GM23338 (cell line): ENCODE results near the gene SPTBN4. TPM values are rescaled to one million over a fixed set of nuclear protein-coding genes. Genes with fewer than 3 reads are reported as not detected.

Experiments
- ATAC-seq: fragments of 200-7000 bp; cut with Tn5 transposase; 3 replicates; pipeline ENCODE4 v1.9.1; 2020
- DNase-seq: peaks from one replicate; pipeline ENCODE4 v3.0.0-alpha.2; 2015; ENCODE audit warnings: low spot score
- H2AFZ ChIP-seq: fragments of 200-600 bp; sonication (generic); 2 replicates; pipeline ENCODE4 v1.8.0; 2016; ENCODE audit warnings: antibody characterized with exemption, mild to moderate bottlenecking, moderate library complexity
- H3F3A ChIP-seq: fragments of 200-600 bp; sonication (generic); replicated peaks from 2 replicates; pipeline ENCODE4 v1.8.0; 2017; ENCODE audit warnings: antibody characterized with exemption, mixed run types, low read depth
- H3K27ac ChIP-seq: fragments of 200-600 bp; sonication (generic); 2 replicates; pipeline ENCODE4 v1.6.1; 2016; ENCODE audit warnings: low read depth
- H3K27me3 ChIP-seq: fragments of 200-600 bp; sonication (generic); 2 replicates; pipeline ENCODE4 v1.8.0; 2016; ENCODE audit warnings: mild to moderate bottlenecking, mixed run types, moderate library complexity; ENCODE audit not compliant: insufficient read depth
- H3K36me3 ChIP-seq: fragments of 200-600 bp; sonication (generic); 2 replicates; pipeline ENCODE4 v1.8.0; 2016; ENCODE audit warnings: mild to moderate bottlenecking; ENCODE audit not compliant: insufficient read depth
- H3K4me1 ChIP-seq: fragments of 200-600 bp; sonication (generic); 2 replicates; pipeline ENCODE4 v1.8.0; 2016; ENCODE audit warnings: mild to moderate bottlenecking, moderate library complexity; ENCODE audit not compliant: insufficient read depth
- H3K4me2 ChIP-seq: fragments of 200-600 bp; sonication (generic); 2 replicates; pipeline ENCODE4 v1.7.1; 2017; ENCODE audit warnings: mixed run types
- H3K4me3 ChIP-seq: fragments of 200-600 bp; sonication (generic); 2 replicates; pipeline ENCODE4 v1.6.1; 2016; ENCODE audit warnings: mixed run types
- H3K79me2 ChIP-seq: fragments of 200-600 bp; sonication (generic); replicated peaks from 2 replicates; pipeline ENCODE4 v1.8.0; 2017; ENCODE audit warnings: mild to moderate bottlenecking; ENCODE audit not compliant: insufficient read depth
- H3K9me2 ChIP-seq: fragments of 200-600 bp; sonication (generic); 2 replicates; pipeline ENCODE4 v1.8.0; 2017; ENCODE audit not compliant: insufficient read depth
- H4K20me1 ChIP-seq: fragments of 200-600 bp; sonication (generic); replicated peaks from 2 replicates; pipeline ENCODE4 v1.8.0; 2017; ENCODE audit warnings: mild to moderate bottlenecking; ENCODE audit not compliant: insufficient read depth
- H3K27ac Mint-ChIP-seq: 2 replicates; pipeline ENCODE4 v1.8.0; 2020; ENCODE audit warnings: inconsistent platforms, mild to moderate bottlenecking, moderate library complexity, mixed read lengths
- H3K27me3 Mint-ChIP-seq: 3 replicates; pipeline ENCODE4 v1.8.0; 2022; ENCODE audit warnings: low read depth, mild to moderate bottlenecking, moderate library complexity, mixed read lengths, inconsistent platforms; ENCODE audit not compliant: insufficient read depth, poor library complexity
- H3K36me3 Mint-ChIP-seq: 3 replicates; pipeline ENCODE4 v1.8.0; 2021; ENCODE audit warnings: low read depth, mild to moderate bottlenecking, inconsistent platforms, moderate library complexity, mixed read lengths
- H3K4me1 Mint-ChIP-seq: 3 replicates; pipeline ENCODE4 v1.8.0; 2020; ENCODE audit warnings: mild to moderate bottlenecking, inconsistent platforms, mixed read lengths
- H3K4me3 Mint-ChIP-seq: 3 replicates; pipeline ENCODE4 v1.8.0; 2021; ENCODE audit warnings: moderate library complexity, mild to moderate bottlenecking, inconsistent platforms, mixed read lengths
- H3K9me3 Mint-ChIP-seq: 3 replicates; pipeline ENCODE4 v1.8.0; 2020; ENCODE audit warnings: moderate library complexity, mild to moderate bottlenecking, inconsistent platforms, mixed read lengths
- CREB1 ChIP-seq: fragments of 250-450 bp; sonication (Bioruptor Pico); IDR thresholded peaks from 2 replicates; pipeline ENCODE4 v1.5.0; 2020; ENCODE audit warnings: low read depth, mild to moderate bottlenecking, moderate library complexity
- CTCF ChIP-seq, 2 experiments: fragments of 200-600 bp in 1 of 2; sonication (generic) in 1 of 2; conservative IDR thresholded peaks; 2 replicates each; pipeline versions ENCODE4 v1.5.1 to v1.6.1; 2016 to 2017; ENCODE audit warnings: antibody characterized with exemption in 2 of 2, low read depth in 2 of 2, mild to moderate bottlenecking in 2 of 2, moderate library complexity in 1 of 2
- ETS1 ChIP-seq: IDR thresholded peaks from 2 replicates; pipeline ENCODE4 v1.6.1; 2016; ENCODE audit warnings: antibody characterized with exemption
- EZH2 ChIP-seq: fragments of 200-600 bp; sonication (generic); IDR thresholded peaks from one replicate; pipeline ENCODE4 v1.8.0; 2017; ENCODE audit warnings: antibody characterized with exemption, mild to moderate bottlenecking, low read depth; ENCODE audit not compliant: unreplicated experiment
- EZH2phosphoT487 ChIP-seq: fragments of 200-600 bp; sonication (generic); IDR thresholded peaks from one replicate; pipeline ENCODE4 v1.8.1; 2018; ENCODE audit warnings: antibody characterized with exemption; ENCODE audit not compliant: unreplicated experiment
- JUNB ChIP-seq: IDR thresholded peaks from one replicate; pipeline ENCODE4 v1.6.1; 2016; ENCODE audit warnings: antibody characterized with exemption; ENCODE audit not compliant: unreplicated experiment
- NANOG ChIP-seq: IDR thresholded peaks from 2 replicates; pipeline ENCODE4 v1.6.1; 2016; ENCODE audit warnings: antibody characterized with exemption, borderline replicate concordance
- POLR2AphosphoS5 ChIP-seq: IDR thresholded peaks from 2 replicates; pipeline ENCODE4 v1.6.1; 2016; ENCODE audit warnings: antibody characterized with exemption, low read depth
- STAT1 ChIP-seq: IDR thresholded peaks from one replicate; pipeline ENCODE4 v1.6.1; 2016; ENCODE audit warnings: antibody characterized with exemption; ENCODE audit not compliant: unreplicated experiment
- ZNF114 ChIP-seq: fragments of 250-450 bp; sonication (Bioruptor Pico); IDR thresholded peaks from 2 replicates; pipeline ENCODE4 v1.5.0; 2020; ENCODE audit warnings: mild to moderate bottlenecking, moderate library complexity
- ZNF331 ChIP-seq: fragments of 250-450 bp; sonication (Bioruptor Pico); IDR thresholded peaks from 2 replicates; pipeline ENCODE4 v1.5.0; 2020; ENCODE audit warnings: low read depth, mild to moderate bottlenecking, moderate library complexity
- polyA plus RNA-seq: library from polyadenylated mRNA; unstranded; fragments of >200 nt; fragmentation: Nextera tagmentation; extraction: Ambion mirVana; gene quantifications from 2 replicates; pipeline ENCODE4 v1.2.1, GENCODE V29; 2016
- total RNA-seq: library from RNA; depleted of rRNA; stranded (reverse); fragments of >200 nt; shearing (Covaris generic); gene quantifications from 2 replicates; pipeline ENCODE4 v1.2.3, GENCODE V29; 2014
- TF ChIP-seq, protein P1 (sequence below): fragments of 250-450 bp; sonication (Bioruptor Pico); IDR thresholded peaks from 2 replicates; pipeline ENCODE4 v1.5.0; 2020; ENCODE audit warnings: mild to moderate bottlenecking, moderate library complexity
- TF ChIP-seq, protein P2 (sequence below): IDR thresholded peaks from one replicate; pipeline ENCODE4 v1.6.1; 2018; ENCODE audit warnings: antibody characterized with exemption; ENCODE audit not compliant: unreplicated experiment

SPTBN4 gene
- total and polyA plus RNA-seq, 2 experiments from 2014 or later, result 1.6 to 2.3 TPM

DNA sequence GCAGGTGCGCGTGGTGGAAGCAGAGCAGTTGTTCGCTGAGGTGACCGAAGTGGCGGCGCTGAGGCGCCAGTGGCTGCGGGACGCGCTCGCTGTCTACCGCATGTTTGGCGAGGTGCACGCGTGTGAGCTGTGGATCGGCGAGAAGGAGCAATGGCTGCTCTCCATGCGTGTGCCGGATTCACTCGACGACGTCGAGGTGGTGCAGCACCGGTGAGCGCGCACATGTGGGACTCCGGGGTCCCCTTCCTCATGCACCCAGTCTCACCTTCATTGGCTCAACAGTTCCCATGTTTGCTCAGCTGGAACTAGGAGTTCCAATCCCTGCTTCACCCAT lies 46.5 kb downstream of the SPTBN4 start:
- H3K79me2 ChIP-seq, result no peaks in the 10 kb centered on the region
- no peak overlapping the region for H3K27ac ChIP-seq
- Mint-ChIP-seq H3K27me3 (peaks cover 76% of the 10 kb centered on the region), H3K27ac (no peak overlapping the region), H3K4me3 (no peak overlapping the region), H3K9me3 (peaks cover 16% of the 10 kb centered on the region), H3K36me3 (no peaks in the 10 kb centered on the region; the same call in 2 of the 3 replicates), H3K4me1 (no peaks in the 10 kb centered on the region; the same call in 2 of the 3 replicates)
- no peaks in the 10 kb centered on the region for H3K4me1 ChIP-seq
- no peak for ATAC-seq
- TF ChIP-seq STAT1, result no peak
- TF ChIP-seq, protein P1, sequence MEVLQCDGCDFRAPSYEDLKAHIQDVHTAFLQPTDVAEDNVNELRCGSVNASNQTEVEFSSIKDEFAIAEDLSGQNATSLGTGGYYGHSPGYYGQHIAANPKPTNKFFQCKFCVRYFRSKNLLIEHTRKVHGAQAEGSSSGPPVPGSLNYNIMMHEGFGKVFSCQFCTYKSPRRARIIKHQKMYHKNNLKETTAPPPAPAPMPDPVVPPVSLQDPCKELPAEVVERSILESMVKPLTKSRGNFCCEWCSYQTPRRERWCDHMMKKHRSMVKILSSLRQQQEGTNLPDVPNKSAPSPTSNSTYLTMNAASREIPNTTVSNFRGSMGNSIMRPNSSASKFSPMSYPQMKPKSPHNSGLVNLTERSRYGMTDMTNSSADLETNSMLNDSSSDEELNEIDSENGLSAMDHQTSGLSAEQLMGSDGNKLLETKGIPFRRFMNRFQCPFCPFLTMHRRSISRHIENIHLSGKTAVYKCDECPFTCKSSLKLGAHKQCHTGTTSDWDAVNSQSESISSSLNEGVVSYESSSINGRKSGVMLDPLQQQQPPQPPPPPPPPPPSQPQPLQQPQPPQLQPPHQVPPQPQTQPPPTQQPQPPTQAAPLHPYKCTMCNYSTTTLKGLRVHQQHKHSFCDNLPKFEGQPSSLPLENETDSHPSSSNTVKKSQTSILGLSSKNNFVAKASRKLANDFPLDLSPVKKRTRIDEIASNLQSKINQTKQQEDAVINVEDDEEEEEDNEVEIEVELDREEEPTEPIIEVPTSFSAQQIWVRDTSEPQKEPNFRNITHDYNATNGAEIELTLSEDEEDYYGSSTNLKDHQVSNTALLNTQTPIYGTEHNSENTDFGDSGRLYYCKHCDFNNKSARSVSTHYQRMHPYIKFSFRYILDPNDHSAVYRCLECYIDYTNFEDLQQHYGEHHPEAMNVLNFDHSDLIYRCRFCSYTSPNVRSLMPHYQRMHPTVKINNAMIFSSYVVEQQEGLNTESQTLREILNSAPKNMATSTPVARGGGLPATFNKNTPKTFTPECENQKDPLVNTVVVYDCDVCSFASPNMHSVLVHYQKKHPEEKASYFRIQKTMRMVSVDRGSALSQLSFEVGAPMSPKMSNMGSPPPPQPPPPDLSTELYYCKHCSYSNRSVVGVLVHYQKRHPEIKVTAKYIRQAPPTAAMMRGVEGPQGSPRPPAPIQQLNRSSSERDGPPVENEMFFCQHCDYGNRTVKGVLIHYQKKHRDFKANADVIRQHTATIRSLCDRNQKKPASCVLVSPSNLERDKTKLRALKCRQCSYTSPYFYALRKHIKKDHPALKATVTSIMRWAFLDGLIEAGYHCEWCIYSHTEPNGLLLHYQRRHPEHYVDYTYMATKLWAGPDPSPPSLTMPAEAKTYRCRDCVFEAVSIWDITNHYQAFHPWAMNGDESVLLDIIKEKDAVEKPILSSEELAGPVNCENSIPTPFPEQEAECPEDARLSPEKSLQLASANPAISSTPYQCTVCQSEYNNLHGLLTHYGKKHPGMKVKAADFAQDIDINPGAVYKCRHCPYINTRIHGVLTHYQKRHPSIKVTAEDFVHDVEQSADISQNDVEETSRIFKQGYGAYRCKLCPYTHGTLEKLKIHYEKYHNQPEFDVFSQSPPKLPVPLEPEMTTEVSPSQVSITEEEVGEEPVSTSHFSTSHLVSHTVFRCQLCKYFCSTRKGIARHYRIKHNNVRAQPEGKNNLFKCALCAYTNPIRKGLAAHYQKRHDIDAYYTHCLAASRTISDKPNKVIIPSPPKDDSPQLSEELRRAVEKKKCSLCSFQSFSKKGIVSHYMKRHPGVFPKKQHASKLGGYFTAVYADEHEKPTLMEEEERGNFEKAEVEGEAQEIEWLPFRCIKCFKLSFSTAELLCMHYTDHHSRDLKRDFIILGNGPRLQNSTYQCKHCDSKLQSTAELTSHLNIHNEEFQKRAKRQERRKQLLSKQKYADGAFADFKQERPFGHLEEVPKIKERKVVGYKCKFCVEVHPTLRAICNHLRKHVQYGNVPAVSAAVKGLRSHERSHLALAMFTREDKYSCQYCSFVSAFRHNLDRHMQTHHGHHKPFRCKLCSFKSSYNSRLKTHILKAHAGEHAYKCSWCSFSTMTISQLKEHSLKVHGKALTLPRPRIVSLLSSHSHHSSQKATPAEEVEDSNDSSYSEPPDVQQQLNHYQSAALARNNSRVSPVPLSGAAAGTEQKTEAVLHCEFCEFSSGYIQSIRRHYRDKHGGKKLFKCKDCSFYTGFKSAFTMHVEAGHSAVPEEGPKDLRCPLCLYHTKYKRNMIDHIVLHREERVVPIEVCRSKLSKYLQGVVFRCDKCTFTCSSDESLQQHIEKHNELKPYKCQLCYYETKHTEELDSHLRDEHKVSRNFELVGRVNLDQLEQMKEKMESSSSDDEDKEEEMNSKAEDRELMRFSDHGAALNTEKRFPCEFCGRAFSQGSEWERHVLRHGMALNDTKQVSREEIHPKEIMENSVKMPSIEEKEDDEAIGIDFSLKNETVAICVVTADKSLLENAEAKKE (CRISPR knock-in tag), result no peak
- no peak for TF ChIP-seq EZH2
- no peak for TF ChIP-seq NANOG
- no peak for TF ChIP-seq POLR2AphosphoS5
- no peak for TF ChIP-seq ZNF331 (CRISPR knock-in tag)
- TF ChIP-seq JUNB, result no peak
- TF ChIP-seq ZNF114 (CRISPR knock-in tag), result no peak
- TF ChIP-seq CREB1, result no peak
- TF ChIP-seq EZH2phosphoT487, result no peak
- TF ChIP-seq, protein P2, sequence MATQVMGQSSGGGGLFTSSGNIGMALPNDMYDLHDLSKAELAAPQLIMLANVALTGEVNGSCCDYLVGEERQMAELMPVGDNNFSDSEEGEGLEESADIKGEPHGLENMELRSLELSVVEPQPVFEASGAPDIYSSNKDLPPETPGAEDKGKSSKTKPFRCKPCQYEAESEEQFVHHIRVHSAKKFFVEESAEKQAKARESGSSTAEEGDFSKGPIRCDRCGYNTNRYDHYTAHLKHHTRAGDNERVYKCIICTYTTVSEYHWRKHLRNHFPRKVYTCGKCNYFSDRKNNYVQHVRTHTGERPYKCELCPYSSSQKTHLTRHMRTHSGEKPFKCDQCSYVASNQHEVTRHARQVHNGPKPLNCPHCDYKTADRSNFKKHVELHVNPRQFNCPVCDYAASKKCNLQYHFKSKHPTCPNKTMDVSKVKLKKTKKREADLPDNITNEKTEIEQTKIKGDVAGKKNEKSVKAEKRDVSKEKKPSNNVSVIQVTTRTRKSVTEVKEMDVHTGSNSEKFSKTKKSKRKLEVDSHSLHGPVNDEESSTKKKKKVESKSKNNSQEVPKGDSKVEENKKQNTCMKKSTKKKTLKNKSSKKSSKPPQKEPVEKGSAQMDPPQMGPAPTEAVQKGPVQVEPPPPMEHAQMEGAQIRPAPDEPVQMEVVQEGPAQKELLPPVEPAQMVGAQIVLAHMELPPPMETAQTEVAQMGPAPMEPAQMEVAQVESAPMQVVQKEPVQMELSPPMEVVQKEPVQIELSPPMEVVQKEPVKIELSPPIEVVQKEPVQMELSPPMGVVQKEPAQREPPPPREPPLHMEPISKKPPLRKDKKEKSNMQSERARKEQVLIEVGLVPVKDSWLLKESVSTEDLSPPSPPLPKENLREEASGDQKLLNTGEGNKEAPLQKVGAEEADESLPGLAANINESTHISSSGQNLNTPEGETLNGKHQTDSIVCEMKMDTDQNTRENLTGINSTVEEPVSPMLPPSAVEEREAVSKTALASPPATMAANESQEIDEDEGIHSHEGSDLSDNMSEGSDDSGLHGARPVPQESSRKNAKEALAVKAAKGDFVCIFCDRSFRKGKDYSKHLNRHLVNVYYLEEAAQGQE, result no peak
- TF ChIP-seq ETS1, result no peak
- no peak for TF ChIP-seq CTCF (conservative IDR thresholded peaks at IDR 0.05; ENCODE audit: low read depth in 2 of 2)
- H3F3A ChIP-seq, result peaks cover 12% of the 10 kb centered on the region; the same call in 1 of the 2 replicates
- H3K27me3 ChIP-seq, result peaks cover 89% of the 10 kb centered on the region
- no peaks in the 10 kb centered on the region for H4K20me1 ChIP-seq
- H3K36me3 ChIP-seq, result no peaks in the 10 kb centered on the region; the same call in 1 of the 2 replicates
- no peaks in the 10 kb centered on the region for H3K9me2 ChIP-seq
- no peak overlapping the region for H2AFZ ChIP-seq
- peak overlapping the region; percentile 50 for H3K4me3 ChIP-seq
- no peak for DNase-seq
- H3K4me2 ChIP-seq, result peak overlapping the region; percentile 73; the same call in 1 of the 2 replicates
